ENCODE data around the gene FXYD5.
"Not testable (repeated sequence)": the region's sequence is repeated elsewhere in the genome, so short reads cannot be mapped to it uniquely, and the experiment has no call there.

FXYD5 gene

DNA sequence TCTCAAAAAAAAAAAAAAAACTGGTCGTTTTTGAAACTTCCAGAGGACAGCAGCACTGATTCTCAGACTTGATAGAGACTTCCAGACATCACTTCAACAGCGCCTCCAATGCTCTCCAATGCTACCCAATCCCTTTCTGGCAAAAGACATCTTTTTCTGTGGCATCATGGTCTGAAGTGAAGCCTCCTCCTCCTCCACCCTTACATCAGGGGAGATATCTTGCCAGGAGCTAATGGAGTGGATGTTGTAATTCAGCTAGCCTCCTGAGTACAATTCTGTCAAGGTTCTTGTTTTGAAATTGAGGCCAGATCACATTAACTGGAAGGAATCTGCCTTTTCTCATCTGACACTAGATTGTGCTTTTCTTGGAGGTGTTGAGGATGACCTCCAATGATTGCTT, 24.2 kb downstream of the FXYD5 start:
- TF ChIP-seq, protein P1, sequence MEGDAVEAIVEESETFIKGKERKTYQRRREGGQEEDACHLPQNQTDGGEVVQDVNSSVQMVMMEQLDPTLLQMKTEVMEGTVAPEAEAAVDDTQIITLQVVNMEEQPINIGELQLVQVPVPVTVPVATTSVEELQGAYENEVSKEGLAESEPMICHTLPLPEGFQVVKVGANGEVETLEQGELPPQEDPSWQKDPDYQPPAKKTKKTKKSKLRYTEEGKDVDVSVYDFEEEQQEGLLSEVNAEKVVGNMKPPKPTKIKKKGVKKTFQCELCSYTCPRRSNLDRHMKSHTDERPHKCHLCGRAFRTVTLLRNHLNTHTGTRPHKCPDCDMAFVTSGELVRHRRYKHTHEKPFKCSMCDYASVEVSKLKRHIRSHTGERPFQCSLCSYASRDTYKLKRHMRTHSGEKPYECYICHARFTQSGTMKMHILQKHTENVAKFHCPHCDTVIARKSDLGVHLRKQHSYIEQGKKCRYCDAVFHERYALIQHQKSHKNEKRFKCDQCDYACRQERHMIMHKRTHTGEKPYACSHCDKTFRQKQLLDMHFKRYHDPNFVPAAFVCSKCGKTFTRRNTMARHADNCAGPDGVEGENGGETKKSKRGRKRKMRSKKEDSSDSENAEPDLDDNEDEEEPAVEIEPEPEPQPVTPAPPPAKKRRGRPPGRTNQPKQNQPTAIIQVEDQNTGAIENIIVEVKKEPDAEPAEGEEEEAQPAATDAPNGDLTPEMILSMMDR (IDR thresholded peaks at IDR 0.05; ENCODE audit: extremely low read depth, missing control alignments): no peak
- no peak for DNase-seq (ENCODE audit: low spot score)

DNA sequence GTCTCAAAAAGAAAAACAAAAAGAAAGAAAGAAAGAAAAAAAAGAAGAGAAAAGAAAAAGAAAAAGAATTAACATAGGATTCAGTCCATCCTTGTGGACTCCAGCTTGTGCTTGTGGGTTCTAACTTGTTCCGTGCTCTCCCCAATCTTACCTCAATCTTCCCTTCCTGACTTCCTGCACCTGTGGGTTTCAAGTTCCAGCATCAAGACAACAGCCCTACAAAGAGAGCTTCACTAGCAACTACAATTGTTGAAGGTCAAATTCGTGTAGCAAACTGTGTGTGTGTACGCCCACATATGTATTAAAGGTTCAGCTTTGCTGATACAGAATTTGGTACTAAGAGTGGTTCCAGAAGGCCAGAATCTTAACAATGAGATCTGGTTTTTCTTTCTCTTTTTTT, 25.3 kb downstream of the FXYD5 start:
- no peak for DNase-seq (ENCODE audit: low spot score)

DNA sequence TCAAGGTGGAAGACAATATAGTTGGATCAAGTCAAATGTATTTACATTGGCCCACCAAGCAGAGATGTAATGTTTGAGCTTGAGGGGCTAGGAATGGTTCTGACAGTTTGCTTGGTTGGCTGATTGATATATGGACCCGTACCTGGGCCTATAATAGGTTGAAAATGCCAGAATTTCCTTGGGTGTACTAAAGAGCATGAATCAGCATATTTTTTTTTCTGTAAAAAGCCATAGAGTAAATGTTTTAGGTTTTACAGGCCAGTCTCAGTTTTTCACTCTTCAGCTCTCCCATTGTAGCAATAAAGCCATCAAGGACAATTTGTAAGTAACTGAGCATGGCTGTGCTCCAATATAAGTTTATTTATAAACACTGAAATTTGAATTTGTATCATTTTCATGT, 26.9 kb downstream of the FXYD5 start:
- TF ChIP-seq, protein P1 (IDR thresholded peaks at IDR 0.05; ENCODE audit: extremely low read depth, missing control alignments): no peak
- no peak for DNase-seq (ENCODE audit: low spot score)

More for the DNA sequence above, 25.3 kb downstream of the FXYD5 start:
- TF ChIP-seq, protein P1 (IDR thresholded peaks at IDR 0.05; ENCODE audit: extremely low read depth, missing control alignments): no peak

DNA sequence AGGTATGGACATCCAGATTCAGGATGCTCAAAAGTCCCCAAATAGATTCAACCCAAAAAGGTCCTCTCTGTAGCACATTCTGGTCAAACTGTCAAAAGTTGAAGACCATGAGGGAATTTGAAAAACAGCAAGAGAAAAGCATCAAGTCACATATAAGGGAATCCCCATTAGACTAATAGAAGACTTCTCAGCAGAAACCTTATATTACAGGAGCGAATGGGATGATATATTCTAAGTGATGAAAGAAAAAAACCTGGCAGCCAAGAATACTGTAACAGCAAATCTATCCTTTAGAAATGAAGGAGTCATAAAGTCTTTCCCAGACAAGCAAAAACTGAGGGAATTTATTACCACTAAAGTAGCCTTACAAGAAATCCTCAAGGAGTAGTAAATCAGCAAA, 29.7 kb downstream of the FXYD5 start:
- DNase-seq (ENCODE audit: low spot score): no peak
- TF ChIP-seq, protein P1 (IDR thresholded peaks at IDR 0.05; ENCODE audit: extremely low read depth, missing control alignments): no peak

DNA sequence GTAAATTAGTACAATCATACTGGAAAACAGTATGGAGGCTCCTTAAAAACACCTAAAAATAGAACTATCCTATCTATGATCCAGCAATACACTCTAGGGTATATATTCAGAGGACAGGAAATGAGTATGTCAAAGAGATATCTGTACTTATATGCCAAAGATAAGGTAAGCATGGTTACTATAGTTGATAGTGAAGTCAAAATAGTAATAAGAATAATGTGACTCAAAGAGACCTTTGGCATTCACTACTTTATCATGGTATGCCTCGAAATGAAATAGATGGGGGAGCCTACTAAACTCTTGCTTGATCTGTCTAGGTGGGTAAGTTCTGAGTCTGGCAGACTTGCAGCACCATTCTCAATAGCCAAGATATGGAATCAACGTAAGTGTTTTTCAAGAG, 30.3 kb downstream of the FXYD5 start:
- no peak for DNase-seq (ENCODE audit: low spot score)
- TF ChIP-seq, protein P1 (IDR thresholded peaks at IDR 0.05; ENCODE audit: extremely low read depth, missing control alignments): no peak

DNA sequence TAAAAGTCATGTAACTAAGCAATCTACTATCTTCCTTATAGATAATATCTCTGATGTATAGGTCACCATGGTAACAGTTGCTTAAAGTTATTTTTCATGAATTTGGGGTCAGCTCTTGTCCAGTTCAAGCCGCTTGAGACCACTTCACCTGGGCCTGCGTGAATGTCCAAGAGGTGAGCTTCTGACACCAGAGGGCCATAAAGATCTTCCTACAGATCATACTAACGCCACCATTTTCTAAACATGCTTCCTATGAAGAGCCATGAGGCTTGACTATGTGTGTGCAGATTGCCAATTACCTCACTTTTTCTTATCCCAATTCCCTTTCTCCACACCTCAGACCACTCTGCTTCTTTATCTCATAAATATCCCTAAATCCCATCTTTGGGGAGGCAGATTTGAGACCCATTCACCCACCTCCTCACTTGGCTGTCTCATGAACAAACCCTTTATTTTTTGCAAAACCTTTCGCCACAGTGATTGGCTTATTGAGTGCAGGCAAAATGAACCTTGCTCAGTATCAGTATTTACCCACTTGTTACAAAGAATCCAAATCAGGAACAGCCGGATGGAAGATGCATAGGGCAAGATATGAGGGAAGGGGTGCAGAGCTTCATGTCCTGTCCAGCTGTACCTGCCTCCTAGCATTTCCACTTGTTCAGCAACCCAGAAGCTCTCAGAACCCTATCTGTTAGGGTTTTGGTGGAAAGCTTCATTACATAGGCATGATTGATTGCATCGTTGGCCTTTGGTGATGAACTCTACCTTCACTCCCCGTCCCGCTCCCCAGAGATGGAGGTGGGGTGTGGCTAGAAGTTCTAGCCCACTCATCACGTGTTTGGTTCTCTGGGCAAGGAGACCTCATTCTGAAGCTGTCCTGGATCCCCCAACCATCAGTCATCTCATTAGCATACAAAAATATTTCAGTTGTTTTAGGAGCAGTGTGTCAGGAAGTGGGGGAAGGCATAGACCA, 39.8 kb downstream of the FXYD5 start:
- DNase-seq (ENCODE audit: low spot score): no peak
- TF ChIP-seq, protein P1 (IDR thresholded peaks at IDR 0.05; ENCODE audit: extremely low read depth, missing control alignments): no peak

DNA sequence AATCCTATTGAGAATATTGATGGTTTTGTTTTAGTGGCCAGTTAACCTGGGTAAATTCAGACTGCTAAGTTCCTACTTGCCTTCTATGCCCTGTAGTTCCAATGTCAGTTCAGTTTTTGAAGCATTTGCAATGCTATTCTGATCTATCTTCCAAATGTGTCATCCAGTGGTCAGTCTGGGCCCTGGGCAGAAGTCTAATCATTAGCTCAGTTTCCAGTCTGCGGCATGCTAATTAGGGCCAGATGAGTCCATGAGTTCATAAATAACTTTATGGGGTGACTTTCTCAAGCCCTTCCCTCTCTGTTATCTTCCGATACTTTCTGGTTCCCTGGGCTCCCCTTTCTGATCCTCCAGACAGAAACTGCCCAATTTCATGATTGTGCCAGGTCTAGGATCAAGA, 41.3 kb downstream of the FXYD5 start:
- no peak for DNase-seq (ENCODE audit: low spot score)

DNA sequence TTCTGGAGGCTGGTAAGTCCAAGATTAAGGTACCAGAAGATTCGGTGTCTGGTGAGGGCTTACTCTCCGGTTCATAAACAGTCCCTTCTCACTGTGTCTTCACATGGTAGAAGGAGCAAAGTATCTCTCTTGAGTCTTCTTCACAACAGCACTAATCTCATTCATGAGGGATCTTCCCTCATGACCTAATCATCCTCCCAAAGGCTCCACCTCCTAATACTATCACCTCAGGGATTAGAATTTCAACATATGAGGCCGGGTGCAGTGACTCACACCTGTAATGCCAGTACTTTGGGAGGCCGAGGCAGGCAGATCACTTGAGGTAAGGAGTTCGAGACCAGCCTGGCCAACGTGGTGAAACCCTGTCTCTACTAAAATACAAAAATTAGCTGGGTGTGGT, 42.3 kb downstream of the FXYD5 start:
- DNase-seq (ENCODE audit: low spot score): not testable (repeated sequence)

More for the DNA sequence above, 41.3 kb downstream of the FXYD5 start:
- TF ChIP-seq, protein P1 (IDR thresholded peaks at IDR 0.05; ENCODE audit: extremely low read depth, missing control alignments): no peak
